Lung (tissue), 12 donors: Measurements from ENCODE around the gene CARD11. TPM values are rescaled to one million over a fixed set of nuclear protein-coding genes. Genes with fewer than 3 reads are reported as not detected.

Experiments
- ATAC-seq: fragments of 200-7000 bp; cut with Tn5 transposase; one replicate; pipeline ENCODE4 v1.9.1; 2020; ENCODE audit warnings: moderate number of reproducible peaks; ENCODE audit not compliant: insufficient read depth, low FRiP score
- DNase-seq, 3 donors: peaks; one replicate each; pipeline ENCODE4 v3.0.0-alpha.2; 2013 to 2017
- H3K27ac ChIP-seq, 2 donors: one replicate each; pipeline ENCODE4 v1.5.1; 2013; ENCODE audit warnings: mild to moderate bottlenecking in 2 of 2, moderate library complexity in 2 of 2, control low read depth in 1 of 2, inconsistent platforms in 1 of 2, low read depth in 1 of 2, low read length in 1 of 2
- H3K27me3 ChIP-seq, 3 donors: one replicate each; pipeline ENCODE4 v1.5.1; 2013; ENCODE audit warnings: low read length in 2 of 3; ENCODE audit not compliant: control insufficient read depth in 3 of 3, insufficient read depth in 3 of 3
- H3K36me3 ChIP-seq, 4 donors: one replicate each; pipeline ENCODE4 v1.5.1; 2013; ENCODE audit warnings: low read length in 4 of 4, mild to moderate bottlenecking in 1 of 4, moderate library complexity in 1 of 4; ENCODE audit not compliant: control insufficient read depth in 4 of 4, insufficient read depth in 4 of 4
- H3K4me1 ChIP-seq, 5 donors: one replicate each; pipeline ENCODE4 v1.5.1; 2013; ENCODE audit warnings: low read length in 5 of 5, mild to moderate bottlenecking in 2 of 5, moderate library complexity in 1 of 5; ENCODE audit not compliant: control insufficient read depth in 5 of 5, insufficient read depth in 5 of 5
- H3K4me3 ChIP-seq: one replicate; pipeline ENCODE4 v1.5.1; 2013; ENCODE audit warnings: mild to moderate bottlenecking, control low read depth, moderate library complexity
- H3K9ac ChIP-seq, 2 donors: one replicate each; pipeline ENCODE4 v1.5.1; 2013; ENCODE audit warnings: low read length in 2 of 2, control low read depth in 1 of 2; ENCODE audit not compliant: insufficient read depth in 1 of 2
- H3K9me3 ChIP-seq, 4 donors: one replicate each; pipeline ENCODE4 v1.5.1; 2013; ENCODE audit warnings: low read length in 3 of 4, mild to moderate bottlenecking in 1 of 4, moderate library complexity in 1 of 4; ENCODE audit not compliant: control insufficient read depth in 4 of 4, insufficient read depth in 3 of 4
- WGBS, 2 donors: extraction: QIAGEN DNeasy Blood & Tissue Kit; methylation state at CpG; one replicate each; pipeline ENCODE4 v1.1.7; 2013; 5-methylcytosine and 5-hydroxymethylcytosine counted together
- polyA plus RNA-seq, 2 donors: library from polyadenylated mRNA; stranded (reverse); fragments of 200-250 nt; gene quantifications; one replicate each; pipeline ENCODE4 v1.2.1, GENCODE V29; 2013
- total RNA-seq, 2 donors: library from RNA; depleted of rRNA in 1 of 2; stranded (reverse); fragments of >200 nt in 1 of 2; gene quantifications; one replicate each; pipeline ENCODE4 v1.2.1, GENCODE V29; 2014 to 2021
- TF ChIP-seq, protein P1 (sequence below): IDR thresholded peaks from 2 replicates; pipeline ENCODE4 v1.5.1; 2012; ENCODE audit warnings: mild to moderate bottlenecking; ENCODE audit errors: control extremely low read depth, extremely low read depth
- donor health status: control.
- donor health status: control.
- donor health status: Bipolar disorder and iron deficiency.
- donor health status: healthy.
- donor health status: DM: yes; HTN: yes; CAD: no.

Gene CARD11
- total and polyA plus RNA-seq, 4 donors, result 1.5 to 4.3 (median 3.7) TPM

- Histone ChIP-seq H3K9ac (no peak overlapping the region), H3K9me3 (peaks cover 0 to 5% (median 0%) of the 10 kb centered on the region in 4 donors), H3K4me1 (peaks cover 0 to 6% (median 0%) of the 10 kb centered on the region in 5 donors), H3K4me3 (no peak overlapping the region), H3K36me3 (no peaks in the 10 kb centered on the region), H3K27me3 (peaks cover 0 to 3% (median 0%) of the 10 kb centered on the region in 3 donors), H3K27ac (no peak overlapping the region)
- 39 to 66% methylated on average over 13 of the region's 13 CpGs for WGBS, 2 donors
- DNase-seq, result no peak
- no peak for ATAC-seq
- TF ChIP-seq, protein P1, sequence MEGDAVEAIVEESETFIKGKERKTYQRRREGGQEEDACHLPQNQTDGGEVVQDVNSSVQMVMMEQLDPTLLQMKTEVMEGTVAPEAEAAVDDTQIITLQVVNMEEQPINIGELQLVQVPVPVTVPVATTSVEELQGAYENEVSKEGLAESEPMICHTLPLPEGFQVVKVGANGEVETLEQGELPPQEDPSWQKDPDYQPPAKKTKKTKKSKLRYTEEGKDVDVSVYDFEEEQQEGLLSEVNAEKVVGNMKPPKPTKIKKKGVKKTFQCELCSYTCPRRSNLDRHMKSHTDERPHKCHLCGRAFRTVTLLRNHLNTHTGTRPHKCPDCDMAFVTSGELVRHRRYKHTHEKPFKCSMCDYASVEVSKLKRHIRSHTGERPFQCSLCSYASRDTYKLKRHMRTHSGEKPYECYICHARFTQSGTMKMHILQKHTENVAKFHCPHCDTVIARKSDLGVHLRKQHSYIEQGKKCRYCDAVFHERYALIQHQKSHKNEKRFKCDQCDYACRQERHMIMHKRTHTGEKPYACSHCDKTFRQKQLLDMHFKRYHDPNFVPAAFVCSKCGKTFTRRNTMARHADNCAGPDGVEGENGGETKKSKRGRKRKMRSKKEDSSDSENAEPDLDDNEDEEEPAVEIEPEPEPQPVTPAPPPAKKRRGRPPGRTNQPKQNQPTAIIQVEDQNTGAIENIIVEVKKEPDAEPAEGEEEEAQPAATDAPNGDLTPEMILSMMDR, result no peak
These were observed 63.7 kb downstream of the CARD11 start for GRCh38 chr7:2979951-2980350.

DNA sequence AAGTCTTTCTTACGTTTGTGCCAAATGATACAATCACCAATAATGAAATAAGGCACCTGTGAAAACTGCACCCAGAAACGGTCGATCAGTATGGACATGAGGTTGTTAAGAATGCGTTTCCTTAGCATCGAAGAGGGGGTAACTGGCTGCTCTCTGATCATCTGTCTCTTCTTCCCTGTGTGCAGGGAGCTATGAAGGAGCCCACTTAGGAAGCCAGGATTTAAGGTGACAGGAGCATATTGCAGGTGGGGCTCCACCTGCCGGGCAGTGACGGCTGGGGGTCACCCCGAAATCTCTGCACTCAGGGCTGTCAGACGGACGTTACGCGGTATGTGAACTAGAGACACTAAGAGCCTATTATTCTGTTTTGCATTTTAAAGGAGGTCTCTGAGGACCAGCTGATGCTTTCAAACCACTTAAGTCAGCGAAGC lies 64.5 kb downstream of the CARD11 start:
- no peak overlapping the region for H3K9ac ChIP-seq
- peaks cover 0 to 6% (median 0%) of the 10 kb centered on the region in 5 donors for H3K4me1 ChIP-seq
- no peaks in the 10 kb centered on the region for H3K36me3 ChIP-seq
- peaks cover 0 to 5% (median 0%) of the 10 kb centered on the region in 4 donors for H3K9me3 ChIP-seq
- no peak overlapping the region for H3K4me3 ChIP-seq
- H3K27me3 ChIP-seq, result peaks cover 0 to 3% (median 0%) of the 10 kb centered on the region in 3 donors
- DNase-seq, result no peak
- TF ChIP-seq, protein P1, result no peak
- no peak for ATAC-seq
- WGBS, 2 donors, result 36 to 37% methylated on average over 13 of the region's 13 CpGs
- H3K27ac ChIP-seq, result no peak overlapping the region

GRCh38 chr7:2978408-2978807 lies 65.3 kb downstream of the CARD11 start:
- no peak overlapping the region for H3K9ac ChIP-seq
- peaks cover 0 to 5% (median 0%) of the 10 kb centered on the region in 4 donors for H3K9me3 ChIP-seq
- H3K27me3 ChIP-seq, result peaks cover 0 to 3% (median 0%) of the 10 kb centered on the region in 3 donors
- H3K27ac ChIP-seq, result no peak overlapping the region
- peak; percentile 47 for ATAC-seq
- peaks cover 0 to 3% (median 0%) of the 10 kb centered on the region in 5 donors for H3K4me1 ChIP-seq
- no peak overlapping the region for H3K4me3 ChIP-seq
- 5 to 8% methylated on average over 14 to 15 of the region's 15 CpGs for WGBS, 2 donors
- DNase-seq, result peak; percentile 52 to 78 (median 73)
- H3K36me3 ChIP-seq, result no peaks in the 10 kb centered on the region
- TF ChIP-seq, protein P1, result no peak
